HEK293T (cell line): Measurements from ENCODE around the gene ADGRD1.

Experiments used
- CTCF ChIA-PET: fragments of 350-600 bp; formaldehyde crosslinking; extraction: SDS; loops from one replicate; lab custom pipeline; 2021; ENCODE audit warnings: antibody characterized with exemption, inconsistent platforms; lab: Yijun Ruan, JAX
- POLR2A ChIA-PET: fragments of 350-600 bp; formaldehyde crosslinking; extraction: SDS; loops from one replicate; lab custom pipeline; 2020; ENCODE audit warnings: antibody characterized with exemption, inconsistent platforms; lab: Yijun Ruan, JAX
- DNase-seq: peaks from one replicate; pipeline ENCODE4 v3.0.0; 2012; ENCODE audit warnings: mixed read lengths; ENCODE audit errors: extremely low spot score
- ARNT ChIP-seq: fragments of 450-650 bp; IDR thresholded peaks from 2 replicates; pipeline ENCODE4 v1.6.1; 2017; ENCODE audit warnings: mild to moderate bottlenecking
- BHLHE40 ChIP-seq: fragments of 450-650 bp; IDR thresholded peaks from 2 replicates; pipeline ENCODE4 v1.6.1; 2016; ENCODE audit warnings: mild to moderate bottlenecking, moderate library complexity, borderline replicate concordance
- CTBP1 ChIP-seq: fragments of 450-650 bp; IDR thresholded peaks from 2 replicates; pipeline ENCODE4 v1.6.1; 2016; ENCODE audit warnings: borderline replicate concordance
- ELF4 ChIP-seq: fragments of 450-650 bp; IDR thresholded peaks from 2 replicates; pipeline ENCODE4 v1.6.1; 2017; ENCODE audit warnings: antibody characterized with exemption
- FOXA1 ChIP-seq: fragments of 450-650 bp; IDR thresholded peaks from 2 replicates; pipeline ENCODE4 v1.6.1; 2016; ENCODE audit warnings: mild to moderate bottlenecking
- FOXK2 ChIP-seq: fragments of 450-650 bp; IDR thresholded peaks from 2 replicates; pipeline ENCODE4 v1.6.1; 2016; ENCODE audit warnings: mild to moderate bottlenecking
- FOXM1 ChIP-seq: fragments of 450-650 bp; IDR thresholded peaks from 2 replicates; pipeline ENCODE4 v1.6.1; 2017; ENCODE audit warnings: mild to moderate bottlenecking, borderline replicate concordance
- HDGF ChIP-seq: fragments of 450-650 bp; IDR thresholded peaks from 2 replicates; pipeline ENCODE4 v1.6.1; 2017; ENCODE audit warnings: antibody characterized with exemption, borderline replicate concordance
- L3MBTL2 ChIP-seq: fragments of 450-650 bp; conservative IDR thresholded peaks from 2 replicates; pipeline ENCODE4 v1.6.1; 2016; ENCODE audit warnings: mild to moderate bottlenecking
- LEF1 ChIP-seq: fragments of 450-650 bp; IDR thresholded peaks from 2 replicates; pipeline ENCODE4 v1.6.1; 2017; ENCODE audit warnings: mild to moderate bottlenecking, borderline replicate concordance
- NFRKB ChIP-seq: fragments of 450-650 bp; IDR thresholded peaks from 2 replicates; pipeline ENCODE4 v1.6.1; 2016; ENCODE audit warnings: mild to moderate bottlenecking, moderate library complexity
- PKNOX1 ChIP-seq: fragments of 450-650 bp; IDR thresholded peaks from 2 replicates; pipeline ENCODE4 v1.6.1; 2016
- SP1 ChIP-seq: fragments of 450-650 bp; IDR thresholded peaks from 2 replicates; pipeline ENCODE4 v1.6.1; 2017
- SUZ12 ChIP-seq: fragments of 450-650 bp; IDR thresholded peaks from 2 replicates; pipeline ENCODE4 v1.6.1; 2016; ENCODE audit warnings: mild to moderate bottlenecking
- TARDBP ChIP-seq: fragments of 450-650 bp; IDR thresholded peaks from 2 replicates; pipeline ENCODE4 v1.6.1; 2016
- ZNF384 ChIP-seq: fragments of 450-650 bp; IDR thresholded peaks from 2 replicates; pipeline ENCODE4 v1.6.1; 2016

The ADGRD1 gene

GRCh38 chr12:130952171-130952954 is 1.3 kb upstream of the ADGRD1 start:
- ChIA-PET CTCF (interaction anchor here (1.2 to 1.7 kb wide), 2 partner anchors 36 to 152 kb away, joined by 3 read pairs; no protein-coding TSS in a partner anchor), POLR2A (no interaction called here)
- no peak for DNase-seq
- TF ChIP-seq TARDBP (no peak), FOXM1 (no peak), ARNT (no peak), ZNF384 (no peak), FOXK2 (no peak), FOXA1 (no peak), CTBP1 (no peak)

GRCh38 chr12:130954544-130954831 is 781 bp downstream of the ADGRD1 start:
- CTCF ChIA-PET = no interaction called here
- no peak for DNase-seq
- TF ChIP-seq PKNOX1 (no peak), BHLHE40 (no peak), CTBP1 (no peak), ZNF384 (no peak), FOXM1 (no peak), ARNT (no peak), ELF4 (no peak)
- POLR2A ChIA-PET = no interaction called here

- no peak for DNase-seq
- TF ChIP-seq L3MBTL2 = no peak
- no peak for TF ChIP-seq HDGF
- TF ChIP-seq NFRKB = no peak
- TF ChIP-seq BHLHE40 = no peak
- TF ChIP-seq CTBP1 = no peak
- TF ChIP-seq TARDBP = no peak
- TF ChIP-seq ARNT = no peak
- no peak for TF ChIP-seq SUZ12
- no peak for TF ChIP-seq FOXK2
- TF ChIP-seq ZNF384 = no peak
- TF ChIP-seq FOXA1 = no peak
- TF ChIP-seq PKNOX1 = no peak
- TF ChIP-seq SP1 = no peak
- TF ChIP-seq FOXM1 = no peak
- TF ChIP-seq LEF1 = no peak
- no peak for TF ChIP-seq ELF4
- ChIA-PET POLR2A (no interaction called here), CTCF (interaction anchor here (0.6 kb wide), 1 partner anchor 17 kb away, joined by 3 read pairs; no protein-coding TSS in a partner anchor)
Measured at GRCh38 chr12:130955238-130955816, 1.6 kb downstream of the ADGRD1 start.

- CTCF ChIA-PET = no interaction called here
- TF ChIP-seq ZNF384 = no peak
- no peak for TF ChIP-seq FOXA1
- no peak for TF ChIP-seq L3MBTL2
- TF ChIP-seq FOXK2 = no peak
- TF ChIP-seq TARDBP = no peak
- no peak for TF ChIP-seq CTBP1
- TF ChIP-seq ARNT = no peak
- no peak for TF ChIP-seq SP1
- no peak for TF ChIP-seq NFRKB
- no peak for TF ChIP-seq ELF4
- TF ChIP-seq SUZ12 = no peak
- no peak for TF ChIP-seq LEF1
- no peak for TF ChIP-seq BHLHE40
- TF ChIP-seq FOXM1 = no peak
- no peak for TF ChIP-seq HDGF
- POLR2A ChIA-PET = no interaction called here
Measured at GRCh38 chr12:130956009-130956408, 2.3 kb downstream of the ADGRD1 start.

GRCh38 chr12:130956456-130957303 is 3.0 kb downstream of the ADGRD1 start:
- no peak for TF ChIP-seq ELF4
- ChIA-PET CTCF (no interaction called here), POLR2A (no interaction called here)
- DNase-seq = no peak

More at GRCh38 chr12:130956009-130956408, 2.3 kb downstream of the ADGRD1 start:
- DNase-seq = no peak

GRCh38 chr12:130957304-130957621 is 3.6 kb downstream of the ADGRD1 start:
- TF ChIP-seq BHLHE40 = no peak
- no peak for TF ChIP-seq FOXM1
- no peak for TF ChIP-seq HDGF
- no peak for TF ChIP-seq ZNF384
- TF ChIP-seq LEF1 = no peak
- no peak for TF ChIP-seq ELF4
- no peak for TF ChIP-seq PKNOX1
- TF ChIP-seq L3MBTL2 = no peak
- no peak for TF ChIP-seq ARNT
- no peak for TF ChIP-seq SUZ12
- TF ChIP-seq NFRKB = no peak
- no peak for TF ChIP-seq FOXA1
- TF ChIP-seq FOXK2 = no peak
- TF ChIP-seq CTBP1 = no peak
- no peak for TF ChIP-seq TARDBP
- TF ChIP-seq SP1 = no peak
- ChIA-PET POLR2A (no interaction called here), CTCF (no interaction called here)
- DNase-seq = no peak
